Parathyroid adenoma (tissue), 2 donors: ENCODE data around the gene TMEM9B.
A peak's percentile ranks its signal among the peaks of the same experiment; 100 is the strongest.

ENCODE experiments used
- H2AFZ ChIP-seq: fragments of 300-600 bp; sonication (generic); one replicate; pipeline ENCODE4 v1.7.0; 2017; ENCODE audit warnings: antibody characterized with exemption, mild to moderate bottlenecking
- H3K27ac ChIP-seq: fragments of 300-600 bp; sonication (generic); one replicate; pipeline ENCODE4 v1.7.0; 2017
- H3K27me3 ChIP-seq: fragments of 300-600 bp; sonication (generic); one replicate; pipeline ENCODE4 v1.7.0; 2017; ENCODE audit warnings: low read length; ENCODE audit not compliant: control insufficient read depth, insufficient read depth
- H3K36me3 ChIP-seq: fragments of 300-600 bp; sonication (generic); one replicate; pipeline ENCODE4 v1.7.0; 2017; ENCODE audit warnings: low read length; ENCODE audit not compliant: control insufficient read depth, insufficient read depth
- H3K4me1 ChIP-seq: fragments of 300-600 bp; sonication (generic); one replicate; pipeline ENCODE4 v1.7.0; 2017; ENCODE audit warnings: control low read depth
- H3K4me2 ChIP-seq: fragments of 300-600 bp; sonication (generic); one replicate; pipeline ENCODE4 v1.7.0; 2017; ENCODE audit warnings: low read length
- H3K4me3 ChIP-seq: fragments of 300-600 bp; sonication (generic); one replicate; pipeline ENCODE4 v1.7.0; 2017; ENCODE audit warnings: low read depth, low read length
- H3K79me2 ChIP-seq: fragments of 300-600 bp; sonication (generic); one replicate; pipeline ENCODE4 v1.7.0; 2017; ENCODE audit warnings: control low read depth
- H3K9ac ChIP-seq: fragments of 300-600 bp; sonication (generic); one replicate; pipeline ENCODE4 v1.7.0; 2017; ENCODE audit warnings: mild to moderate bottlenecking
- H3K9me3 ChIP-seq: fragments of 300-600 bp; sonication (generic); one replicate; pipeline ENCODE4 v1.7.0; 2017; ENCODE audit warnings: low read length; ENCODE audit not compliant: control insufficient read depth
- TF ChIP-seq, protein P1 (sequence below): fragments of 300-600 bp; sonication (generic); IDR thresholded peaks from one replicate; pipeline ENCODE4 v1.7.0; 2017; ENCODE audit warnings: antibody characterized with exemption, mild to moderate bottlenecking
- donor health status: primary hyperparathyroidism.

TMEM9B gene

DNA sequence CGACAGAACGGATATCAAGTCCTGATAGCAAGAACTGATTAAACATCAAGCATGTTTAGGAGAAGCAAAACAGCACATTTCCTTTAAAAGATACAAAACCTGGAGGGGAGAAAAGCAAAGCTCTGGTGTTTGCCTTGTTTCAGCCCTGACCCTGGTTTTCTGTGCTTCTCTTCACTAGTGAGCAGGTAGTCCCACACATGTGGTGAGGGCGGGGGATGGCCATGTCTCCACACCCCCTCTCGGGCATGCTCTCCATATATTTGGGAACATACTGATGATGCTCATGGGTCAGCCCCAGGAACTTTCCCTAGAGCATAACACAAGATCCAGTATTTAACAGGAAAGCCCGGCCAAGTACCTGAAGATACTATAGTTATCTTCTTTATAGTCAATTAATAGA is 41.6 kb downstream of the TMEM9B start:
- H3K27me3 ChIP-seq: no peaks in the 10 kb centered on the region
- no peaks in the 10 kb centered on the region for H3K79me2 ChIP-seq
- H3K4me2 ChIP-seq: no peak overlapping the region
- H3K27ac ChIP-seq: no peak overlapping the region
- TF ChIP-seq, protein P1, sequence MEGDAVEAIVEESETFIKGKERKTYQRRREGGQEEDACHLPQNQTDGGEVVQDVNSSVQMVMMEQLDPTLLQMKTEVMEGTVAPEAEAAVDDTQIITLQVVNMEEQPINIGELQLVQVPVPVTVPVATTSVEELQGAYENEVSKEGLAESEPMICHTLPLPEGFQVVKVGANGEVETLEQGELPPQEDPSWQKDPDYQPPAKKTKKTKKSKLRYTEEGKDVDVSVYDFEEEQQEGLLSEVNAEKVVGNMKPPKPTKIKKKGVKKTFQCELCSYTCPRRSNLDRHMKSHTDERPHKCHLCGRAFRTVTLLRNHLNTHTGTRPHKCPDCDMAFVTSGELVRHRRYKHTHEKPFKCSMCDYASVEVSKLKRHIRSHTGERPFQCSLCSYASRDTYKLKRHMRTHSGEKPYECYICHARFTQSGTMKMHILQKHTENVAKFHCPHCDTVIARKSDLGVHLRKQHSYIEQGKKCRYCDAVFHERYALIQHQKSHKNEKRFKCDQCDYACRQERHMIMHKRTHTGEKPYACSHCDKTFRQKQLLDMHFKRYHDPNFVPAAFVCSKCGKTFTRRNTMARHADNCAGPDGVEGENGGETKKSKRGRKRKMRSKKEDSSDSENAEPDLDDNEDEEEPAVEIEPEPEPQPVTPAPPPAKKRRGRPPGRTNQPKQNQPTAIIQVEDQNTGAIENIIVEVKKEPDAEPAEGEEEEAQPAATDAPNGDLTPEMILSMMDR: no peak
- no peak overlapping the region for H3K4me3 ChIP-seq
- no peak overlapping the region for H3K9ac ChIP-seq
- H3K36me3 ChIP-seq: no peaks in the 10 kb centered on the region
- no peaks in the 10 kb centered on the region for H3K4me1 ChIP-seq
- no peaks in the 10 kb centered on the region for H3K9me3 ChIP-seq
- H2AFZ ChIP-seq: no peak overlapping the region

DNA sequence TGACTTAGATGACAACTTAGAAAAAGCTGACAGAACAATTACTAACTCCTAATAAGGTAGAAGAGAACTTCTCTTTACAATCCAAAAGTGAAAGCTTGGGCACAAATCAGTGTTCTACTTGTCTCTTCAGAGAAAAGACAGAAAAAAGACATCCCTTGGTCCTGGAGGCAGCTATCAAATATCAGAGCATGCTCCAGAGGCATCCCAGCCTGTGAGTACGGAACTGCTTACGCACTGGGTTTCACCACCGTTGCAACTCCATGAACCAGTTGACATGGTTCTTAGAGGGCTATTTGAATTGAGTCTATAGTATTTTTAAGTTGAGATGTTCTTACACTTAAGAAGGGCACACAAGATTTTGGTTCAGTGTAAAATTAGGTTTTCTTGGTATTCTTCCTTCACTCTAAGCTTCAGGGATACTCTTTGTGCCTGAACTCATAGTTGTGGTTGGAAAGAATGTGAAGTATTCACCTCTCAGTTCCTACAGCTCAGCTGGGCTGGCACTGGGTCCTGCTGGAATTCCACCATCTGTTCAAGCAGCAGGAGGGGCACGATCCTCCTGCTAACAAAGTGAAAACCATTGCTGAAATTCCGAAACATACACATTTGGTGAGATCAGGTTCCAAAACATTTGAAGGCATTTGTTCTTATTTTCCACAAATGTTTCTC is 47.0 kb downstream of the TMEM9B start:
- Histone ChIP-seq H2AFZ (no peak overlapping the region), H3K79me2 (no peaks in the 10 kb centered on the region), H3K4me1 (peaks cover 3% of the 10 kb centered on the region), H3K4me3 (no peak overlapping the region), H3K4me2 (no peak overlapping the region), H3K27me3 (no peaks in the 10 kb centered on the region), H3K36me3 (no peaks in the 10 kb centered on the region), H3K9ac (no peak overlapping the region), H3K9me3 (no peaks in the 10 kb centered on the region), H3K27ac (peak overlapping the region; percentile 24)
- TF ChIP-seq, protein P1: no peak

DNA sequence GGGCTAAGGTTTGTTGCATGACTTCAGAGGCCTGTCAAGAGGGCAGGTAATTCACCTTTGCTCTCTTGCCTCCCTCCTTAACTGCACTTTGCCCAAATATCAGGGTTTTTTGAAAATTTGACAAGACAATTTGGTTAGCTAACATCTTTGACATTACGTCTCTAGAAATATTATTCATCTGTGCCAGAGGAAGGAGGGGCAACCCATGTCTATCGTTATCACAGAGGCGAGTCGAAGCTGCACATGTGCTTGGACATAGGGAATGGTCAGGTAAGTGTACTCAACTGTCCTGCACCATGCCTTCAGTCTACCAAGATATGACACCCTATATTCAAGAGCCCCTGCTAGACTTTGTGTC is 49.6 kb downstream of the TMEM9B start:
- Histone ChIP-seq H3K4me1 (peaks cover 3% of the 10 kb centered on the region), H3K9ac (no peak overlapping the region), H3K4me2 (no peak overlapping the region), H3K4me3 (no peak overlapping the region), H3K36me3 (no peaks in the 10 kb centered on the region), H3K27ac (no peak overlapping the region), H2AFZ (no peak overlapping the region), H3K27me3 (no peaks in the 10 kb centered on the region), H3K79me2 (no peaks in the 10 kb centered on the region), H3K9me3 (no peaks in the 10 kb centered on the region)
- TF ChIP-seq, protein P1: no peak

DNA sequence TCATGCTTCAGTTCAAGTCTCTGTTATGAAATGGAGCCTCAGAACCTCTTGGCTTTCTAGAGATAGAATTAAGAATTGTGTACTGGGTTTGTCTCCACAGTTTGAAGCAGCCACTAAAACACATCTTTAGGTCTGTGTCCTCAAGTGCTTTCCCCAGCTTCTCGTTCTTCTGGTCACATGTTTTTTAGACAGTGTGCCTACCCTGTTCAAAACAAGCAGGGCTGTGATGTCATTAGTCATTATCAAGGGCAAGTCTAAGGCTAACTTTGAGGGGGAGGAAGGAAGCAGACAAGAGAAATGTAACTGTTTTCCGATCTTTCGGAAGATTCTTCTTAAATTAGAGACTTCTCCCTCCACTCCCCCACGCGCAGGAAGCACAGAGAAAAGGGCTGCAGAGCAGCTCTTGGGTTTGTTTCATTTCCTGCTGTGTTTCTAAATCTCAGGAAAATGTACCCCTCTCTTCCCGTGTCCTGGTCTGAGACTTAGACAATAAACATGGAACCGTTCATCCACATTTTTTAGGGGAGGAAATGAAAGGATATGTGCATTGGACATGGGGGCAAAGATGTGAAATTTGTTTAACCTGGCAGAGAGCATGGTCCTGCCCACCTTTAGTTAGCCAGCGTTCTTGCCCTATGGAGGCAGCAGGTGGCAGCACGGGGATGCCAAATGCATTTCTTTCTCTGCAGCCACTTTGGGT is 50.1 kb downstream of the TMEM9B start:
- H3K4me1 ChIP-seq: peaks cover 3% of the 10 kb centered on the region
- no peaks in the 10 kb centered on the region for H3K27me3 ChIP-seq
- no peaks in the 10 kb centered on the region for H3K36me3 ChIP-seq
- H3K9ac ChIP-seq: no peak overlapping the region
- H3K27ac ChIP-seq: peak overlapping the region; percentile 16
- no peaks in the 10 kb centered on the region for H3K79me2 ChIP-seq
- H3K4me3 ChIP-seq: peak overlapping the region; percentile 39
- H2AFZ ChIP-seq: no peak overlapping the region
- H3K4me2 ChIP-seq: peak overlapping the region; percentile 37
- H3K9me3 ChIP-seq: no peaks in the 10 kb centered on the region
- TF ChIP-seq, protein P1: peak; percentile 41
